OCI-LY7 (cell line): ENCODE measurements around the gene CUX1. TPM values are rescaled to one million over a fixed set of nuclear protein-coding genes. Genes with fewer than 3 reads are reported as not detected.
A peak's percentile ranks its signal among the peaks of the same experiment; 100 is the strongest.

Experiments used
- BruUV-seq: library from RNA; stranded (reverse); fragments of 400-500 nt; replicated peaks from 2 replicates; lab custom pipeline; 2021; lab: Mats Ljungman, UMichigan
- CTCF ChIA-PET: fragments of 300-600 bp; sonication (Branson Sonifier 250); formaldehyde crosslinking; loops from one replicate; lab custom pipeline; 2022; ENCODE audit warnings: antibody characterized with exemption; ENCODE audit not compliant: unreplicated experiment; lab: Charles Lee
- POLR2A ChIA-PET: fragments of 300-600 bp; sonication (Branson Sonifier 250); formaldehyde crosslinking; loops from one replicate; lab custom pipeline; 2022; ENCODE audit warnings: antibody characterized with exemption; lab: Charles Lee
- DNase-seq: peaks from one replicate; pipeline ENCODE4 v3.0.0-alpha.2; 2015; ENCODE audit warnings: low spot score
- H2AFZ ChIP-seq: fragments of 200-600 bp; sonication (generic), shearing (Covaris generic); 2 replicates; pipeline ENCODE4 v1.6.1; 2014; ENCODE audit warnings: mild to moderate bottlenecking, antibody characterized with exemption, low read length, moderate library complexity
- H3K27ac ChIP-seq: fragments of 200-600 bp; sonication (generic); 2 replicates; pipeline ENCODE4 v1.5.1; 2014; ENCODE audit warnings: mixed run types, low read depth, mild to moderate bottlenecking, moderate library complexity, low read length, inconsistent platforms; ENCODE audit not compliant: poor library complexity, severe bottlenecking
- H3K36me3 ChIP-seq: fragments of 200-600 bp; sonication (generic); 2 replicates; pipeline ENCODE4 v1.6.1; 2014; ENCODE audit warnings: mild to moderate bottlenecking, antibody characterized with exemption, low read length, moderate library complexity, mixed read lengths; ENCODE audit not compliant: insufficient read depth
- H3K4me1 ChIP-seq: fragments of 200-600 bp; sonication (generic); 2 replicates; pipeline ENCODE4 v1.5.1; 2014; ENCODE audit warnings: mild to moderate bottlenecking, low read length; ENCODE audit not compliant: insufficient read depth, poor library complexity, severe bottlenecking
- H3K4me2 ChIP-seq: fragments of 200-600 bp; sonication (generic); 2 replicates; pipeline ENCODE4 v1.6.1; 2014; ENCODE audit warnings: mild to moderate bottlenecking, low read length
- H3K4me3 ChIP-seq: fragments of 200-600 bp; sonication (generic); 2 replicates; pipeline ENCODE4 v1.5.1; 2014; ENCODE audit warnings: mild to moderate bottlenecking, low read depth, low read length; ENCODE audit not compliant: poor library complexity, severe bottlenecking
- H3K79me2 ChIP-seq: fragments of 200-600 bp; sonication (generic); 2 replicates; pipeline ENCODE4 v1.6.1; 2016; ENCODE audit warnings: low read depth, mild to moderate bottlenecking, low read length, moderate library complexity, mixed read lengths; ENCODE audit not compliant: insufficient read depth
- H3K9me2 ChIP-seq: fragments of 200-600 bp; sonication (generic); 2 replicates; pipeline ENCODE4 v1.6.1; 2016; ENCODE audit warnings: mild to moderate bottlenecking, low read length, mixed read lengths; ENCODE audit not compliant: insufficient read depth
- H3K9me3 ChIP-seq: fragments of 200-600 bp; sonication (generic); 2 replicates; pipeline ENCODE4 v1.6.1; 2014; ENCODE audit warnings: mild to moderate bottlenecking, mixed run types, low read length, mixed read lengths
- H4K20me1 ChIP-seq: fragments of 200-600 bp; sonication (generic); 2 replicates; pipeline ENCODE4 v1.6.1; 2014; ENCODE audit warnings: mild to moderate bottlenecking, antibody characterized with exemption, low read length, moderate library complexity, mixed read lengths; ENCODE audit not compliant: insufficient read depth
- EZH2phosphoT487 ChIP-seq: fragments of 200-600 bp; sonication (generic); IDR thresholded peaks from 2 replicates; pipeline ENCODE4 v1.6.1; 2018; ENCODE audit warnings: low read depth, borderline replicate concordance, mild to moderate bottlenecking, mixed run types, antibody characterized with exemption, low read length, moderate library complexity, mixed read lengths
- intact Hi-C: fragments of 100-400 bp; cut with micrococcal nuclease; formaldehyde crosslinking; loops from one replicate; pipeline ENCODE4 v1.10.0; 2022; ENCODE audit not compliant: unreplicated experiment
- total RNA-seq, 2 experiments: library from RNA; depleted of rRNA in 1 of 2; stranded (reverse); fragments of >200 nt in 1 of 2; shearing (Covaris generic) in 1 of 2; gene quantifications; 2 replicates each; pipeline ENCODE4 v1.2.3, GENCODE V29; 2014 to 2022
- TF ChIP-seq, protein P1 (sequence below): fragments of 200-600 bp; sonication (generic); conservative IDR thresholded peaks from 2 replicates; pipeline ENCODE4 v1.5.1; 2014; ENCODE audit warnings: mild to moderate bottlenecking, antibody characterized with exemption, low read length, moderate library complexity, mixed read lengths

CUX1 gene
- total RNA-seq, 2 experiments from 2014 or later = 143 to 199 TPM

DNA sequence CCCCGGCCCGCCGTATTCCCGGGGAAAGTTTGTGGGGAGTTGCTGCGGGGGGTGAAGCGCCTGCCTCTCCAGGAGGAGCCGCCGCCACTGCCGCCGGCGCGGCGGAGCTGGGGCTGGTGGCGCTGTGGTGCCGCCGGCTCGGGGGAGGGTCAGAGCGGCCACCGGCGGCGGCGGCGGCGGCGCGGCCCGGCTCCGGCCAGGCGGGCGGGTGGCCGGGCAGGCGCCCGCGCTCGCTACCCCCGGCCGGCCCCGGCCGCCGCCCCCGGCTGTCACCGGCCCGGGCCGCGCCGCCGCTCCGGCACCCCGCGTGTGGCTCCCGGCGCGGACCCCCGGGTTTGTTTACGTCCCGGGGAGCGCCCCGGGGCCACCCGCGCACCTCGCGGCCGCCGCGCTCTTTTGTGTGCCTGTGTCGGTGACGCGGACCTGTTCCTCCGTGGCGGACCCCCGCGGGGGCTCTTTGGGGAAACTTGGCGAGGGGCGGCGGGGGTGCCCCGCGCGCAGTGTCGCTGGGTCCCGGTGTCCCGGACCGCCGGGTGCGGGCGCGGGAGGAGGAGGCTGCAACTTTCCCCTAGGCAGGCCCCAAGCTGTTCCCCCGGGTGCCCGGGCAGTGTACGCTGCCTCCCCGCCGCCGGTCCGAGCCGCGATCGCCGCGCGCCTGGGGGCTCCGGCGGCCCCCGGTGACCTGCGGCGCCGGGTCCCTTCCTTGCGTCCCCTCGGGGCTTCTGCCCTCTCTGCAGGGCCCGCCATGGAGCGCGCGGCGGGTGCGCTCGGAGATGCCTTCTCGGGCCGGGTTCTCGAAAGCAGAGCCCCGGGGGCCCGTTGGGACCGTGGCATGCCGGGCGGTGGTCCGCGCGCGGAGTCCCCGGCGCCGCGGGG lies 593 bp upstream of the CUX1 start:
- Histone ChIP-seq H2AFZ (no peak overlapping the region), H3K9me3 (no peaks in the 10 kb centered on the region), H3K4me2 (peak overlapping the region; percentile 86), H3K4me3 (peak overlapping the region; percentile 78), H3K9me2 (no peaks in the 10 kb centered on the region), H3K27ac (peak overlapping the region; percentile 72), H3K79me2 (peaks cover 51% of the 10 kb centered on the region), H4K20me1 (peaks cover 20% of the 10 kb centered on the region; the same call in 1 of the 2 replicates), H3K4me1 (peaks cover 50% of the 10 kb centered on the region), H3K36me3 (peaks cover 39% of the 10 kb centered on the region)
- TF ChIP-seq, protein P1, sequence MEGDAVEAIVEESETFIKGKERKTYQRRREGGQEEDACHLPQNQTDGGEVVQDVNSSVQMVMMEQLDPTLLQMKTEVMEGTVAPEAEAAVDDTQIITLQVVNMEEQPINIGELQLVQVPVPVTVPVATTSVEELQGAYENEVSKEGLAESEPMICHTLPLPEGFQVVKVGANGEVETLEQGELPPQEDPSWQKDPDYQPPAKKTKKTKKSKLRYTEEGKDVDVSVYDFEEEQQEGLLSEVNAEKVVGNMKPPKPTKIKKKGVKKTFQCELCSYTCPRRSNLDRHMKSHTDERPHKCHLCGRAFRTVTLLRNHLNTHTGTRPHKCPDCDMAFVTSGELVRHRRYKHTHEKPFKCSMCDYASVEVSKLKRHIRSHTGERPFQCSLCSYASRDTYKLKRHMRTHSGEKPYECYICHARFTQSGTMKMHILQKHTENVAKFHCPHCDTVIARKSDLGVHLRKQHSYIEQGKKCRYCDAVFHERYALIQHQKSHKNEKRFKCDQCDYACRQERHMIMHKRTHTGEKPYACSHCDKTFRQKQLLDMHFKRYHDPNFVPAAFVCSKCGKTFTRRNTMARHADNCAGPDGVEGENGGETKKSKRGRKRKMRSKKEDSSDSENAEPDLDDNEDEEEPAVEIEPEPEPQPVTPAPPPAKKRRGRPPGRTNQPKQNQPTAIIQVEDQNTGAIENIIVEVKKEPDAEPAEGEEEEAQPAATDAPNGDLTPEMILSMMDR = no peak
- TF ChIP-seq EZH2phosphoT487 = no peak
- CTCF ChIA-PET = no interaction called here
- intact Hi-C loops = loop anchor here (5.0 kb wide), 2 partner anchors 120 to 455 kb away; no protein-coding TSS in a partner anchor
- BruUV-seq = no TSS peak
- DNase-seq = peak; percentile 60
- POLR2A ChIA-PET = interaction anchor here (0.6 to 7.9 kb wide), 10 partner anchors 12 to 138 kb away, joined by 3 to 141 read pairs (median 4); no protein-coding TSS in a partner anchor

DNA sequence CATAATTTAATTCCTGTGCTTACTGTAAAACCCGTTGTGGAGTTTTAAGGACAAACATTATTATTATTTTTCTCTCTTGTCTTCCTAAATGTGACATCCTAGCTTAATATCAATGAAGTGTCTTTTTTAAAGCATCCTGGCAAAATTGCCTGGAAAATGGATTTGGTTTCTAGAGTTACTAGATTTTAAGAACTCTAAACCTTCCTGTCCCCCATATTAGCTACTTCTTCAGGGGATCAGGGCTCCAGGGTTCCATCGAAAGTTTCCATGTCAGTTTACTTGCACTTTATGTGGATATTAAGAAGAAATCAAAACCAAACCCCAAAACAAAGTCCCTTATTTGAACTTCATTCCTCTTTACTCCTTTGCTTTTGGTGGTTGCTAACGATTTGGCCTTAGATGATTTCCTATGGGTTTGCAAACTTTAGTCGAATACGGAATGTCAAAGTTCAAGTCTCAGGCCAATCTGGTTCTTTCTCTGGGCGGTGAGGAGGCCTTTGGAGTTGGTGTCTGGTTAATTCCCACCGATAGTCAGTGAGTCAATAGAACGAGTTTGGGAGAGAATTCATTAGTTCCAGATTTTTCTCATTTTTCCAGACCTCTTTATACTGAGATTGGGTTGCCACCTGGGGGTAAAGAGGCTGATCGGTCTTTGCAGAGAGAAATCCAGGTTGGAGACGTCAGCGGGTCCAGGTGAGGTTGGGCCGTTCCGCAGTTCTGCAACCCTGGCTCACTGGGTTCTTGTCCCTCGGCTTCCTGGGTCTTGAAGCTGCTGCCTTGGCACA lies 1.1 kb downstream of the CUX1 start:
- intact Hi-C loops = loop anchor here (1.0 to 5.0 kb wide), 3 partner anchors 36 to 454 kb away; no protein-coding TSS in a partner anchor

More for the DNA sequence above, 1.1 kb downstream of the CUX1 start:
- TF ChIP-seq, protein P1 = no peak; the same call in 1 of the 2 replicates
- no peak for TF ChIP-seq EZH2phosphoT487
- POLR2A ChIA-PET = interaction anchor here (0.6 to 7.9 kb wide), 19 partner anchors 13 to 136 kb away, joined by 3 to 141 read pairs (median 4); no protein-coding TSS in a partner anchor
- Histone ChIP-seq H3K36me3 (peaks cover 48% of the 10 kb centered on the region), H3K27ac (peak overlapping the region; percentile 72), H3K9me2 (no peaks in the 10 kb centered on the region), H3K4me1 (peaks cover 50% of the 10 kb centered on the region), H4K20me1 (peaks cover 28% of the 10 kb centered on the region), H3K79me2 (peaks cover 67% of the 10 kb centered on the region), H3K4me3 (peak overlapping the region; percentile 78), H3K9me3 (no peaks in the 10 kb centered on the region), H2AFZ (no peak overlapping the region), H3K4me2 (peak overlapping the region; percentile 86)
- DNase-seq = no peak
- CTCF ChIA-PET = interaction anchor here (0.7 to 0.8 kb wide), 2 partner anchors 37 to 216 kb away, joined by 3 read pairs; no protein-coding TSS in a partner anchor
- BruUV-seq = no TSS peak
